GM21381 (cell line): Measurements from ENCODE around the gene ELFN1.

Source experiments
- ATAC-seq: cut with Tn5 transposase; IDR thresholded peaks from one replicate; pipeline ENCODE4 v1.9.1; 2021; ENCODE audit warnings: mild to moderate bottlenecking, moderate library complexity; ENCODE audit not compliant: unreplicated experiment

Gene ELFN1

GRCh38 chr7:1641661-1642260, 28.3 kb upstream of the ELFN1 start:
- no peak for ATAC-seq

DNA sequence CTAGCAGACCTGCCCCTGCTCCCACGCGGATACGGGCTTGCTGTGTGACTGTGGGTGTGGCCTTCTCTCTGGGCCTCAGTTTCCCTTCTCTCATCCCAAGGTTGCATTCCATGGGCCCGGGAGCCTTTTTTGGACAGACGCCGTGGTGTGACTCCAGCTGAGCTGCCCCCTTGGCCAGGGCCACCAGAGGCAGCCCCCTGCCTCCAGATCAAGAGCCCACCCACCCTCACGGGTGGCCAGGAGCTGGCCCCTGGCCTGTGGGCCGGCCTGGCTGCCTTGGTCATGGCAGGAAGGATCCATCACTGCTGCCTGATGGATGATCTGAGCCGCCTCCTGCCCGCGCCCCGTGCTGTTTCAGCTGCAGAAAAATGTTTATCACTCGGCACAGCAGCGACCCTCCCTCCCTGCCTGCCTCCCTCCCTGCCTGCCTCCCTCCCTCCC, 27.8 kb upstream of the ELFN1 start:
- ATAC-seq = no peak

GRCh38 chr7:1643270-1644092, 26.6 kb upstream of the ELFN1 start:
- ATAC-seq = no peak

DNA sequence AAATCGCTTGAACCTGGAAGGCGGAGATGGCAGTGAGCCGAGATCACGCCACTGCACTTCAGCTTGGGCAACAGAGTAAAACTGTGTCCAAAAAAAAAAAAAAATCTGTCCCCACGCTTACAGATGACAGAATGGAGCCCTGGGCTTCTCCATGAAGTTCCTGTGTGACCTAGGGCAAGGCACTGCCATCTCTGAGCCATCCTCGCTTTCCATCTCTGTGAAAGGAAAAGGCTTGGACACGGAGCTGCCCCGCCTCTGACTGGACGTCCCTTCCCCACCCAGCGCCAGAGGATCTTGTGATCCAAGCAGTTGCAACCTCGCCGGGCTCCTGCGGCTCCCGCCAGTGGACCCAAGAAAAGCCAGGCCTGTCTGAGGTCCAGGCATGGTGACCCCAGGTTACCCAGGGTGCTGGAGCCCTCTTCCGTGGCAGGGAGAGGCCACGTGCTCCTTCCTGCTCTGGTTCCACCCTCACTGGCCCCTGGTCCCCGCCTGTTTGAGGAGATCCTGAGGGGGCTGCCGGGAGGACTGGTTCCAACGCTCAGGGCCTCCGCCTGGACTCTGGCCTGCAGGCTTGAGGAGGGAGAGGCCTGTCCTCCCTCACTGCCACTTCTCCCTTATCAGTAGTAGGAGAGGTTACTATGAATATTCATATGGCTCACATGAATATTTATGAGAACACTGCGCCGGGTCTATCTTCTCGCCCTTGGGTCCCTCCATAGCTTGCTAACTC, 25.6 kb upstream of the ELFN1 start:
- no peak for ATAC-seq

GRCh38 chr7:1645071-1645409, 25.0 kb upstream of the ELFN1 start:
- no peak for ATAC-seq

DNA sequence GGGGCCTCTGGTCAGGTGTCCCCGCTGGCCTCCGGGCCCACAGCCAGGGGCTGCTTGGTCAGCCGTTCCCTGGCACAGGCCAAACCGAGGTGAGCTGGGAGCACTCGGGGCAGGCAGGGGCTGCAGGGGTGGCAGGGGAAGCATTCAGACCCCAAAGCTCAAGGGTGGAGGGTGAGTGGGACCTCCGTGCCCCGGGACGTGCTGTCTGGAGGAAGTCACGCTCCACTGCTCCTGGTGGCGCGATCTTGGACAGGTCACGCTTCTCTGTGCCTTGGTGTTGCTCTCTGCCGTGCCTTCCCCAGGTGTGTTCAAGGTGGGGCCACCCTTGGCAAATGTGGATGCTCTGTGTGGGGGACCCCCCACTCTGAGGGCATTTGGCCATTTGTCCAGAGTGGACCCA, 24.6 kb upstream of the ELFN1 start:
- no peak for ATAC-seq

- ATAC-seq = no peak
Observed at GRCh38 chr7:1646391-1646790, 23.7 kb upstream of the ELFN1 start.

- no peak for ATAC-seq
Observed at GRCh38 chr7:1646957-1647891, 22.9 kb upstream of the ELFN1 start.

GRCh38 chr7:1647961-1648672, 22.0 kb upstream of the ELFN1 start:
- no peak for ATAC-seq

DNA sequence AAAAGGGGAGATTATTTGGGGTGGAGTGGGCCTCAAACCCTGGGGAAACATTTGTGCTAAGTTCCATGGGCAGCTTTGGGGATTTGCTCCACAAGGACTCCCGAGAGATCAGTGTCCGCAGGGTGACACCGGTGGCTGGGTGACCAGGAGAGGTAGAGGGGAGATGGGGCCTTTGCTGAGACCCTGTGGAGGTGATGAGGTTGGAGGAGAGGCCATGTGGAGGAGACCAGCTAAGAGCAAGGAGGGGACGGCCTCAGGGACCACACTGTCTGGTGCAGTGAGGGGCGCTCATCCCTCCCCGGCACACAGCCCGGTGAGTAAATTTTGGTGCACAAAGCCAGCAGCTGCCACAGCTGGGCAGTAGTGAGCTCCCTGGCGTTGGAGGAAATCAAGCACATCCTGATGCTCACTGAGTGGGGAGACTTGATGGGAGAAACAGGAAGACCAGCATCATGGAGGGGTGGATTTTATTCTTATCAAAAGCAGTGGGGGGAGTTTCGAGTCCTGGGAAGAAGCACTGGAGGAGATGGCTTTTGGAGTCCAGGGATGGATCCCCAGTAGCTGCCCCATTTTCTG, 20.2 kb upstream of the ELFN1 start:
- no peak for ATAC-seq

- ATAC-seq = no peak
Observed at GRCh38 chr7:1650363-1651030, 19.6 kb upstream of the ELFN1 start.

GRCh38 chr7:1651031-1651446, 19.0 kb upstream of the ELFN1 start:
- no peak for ATAC-seq

DNA sequence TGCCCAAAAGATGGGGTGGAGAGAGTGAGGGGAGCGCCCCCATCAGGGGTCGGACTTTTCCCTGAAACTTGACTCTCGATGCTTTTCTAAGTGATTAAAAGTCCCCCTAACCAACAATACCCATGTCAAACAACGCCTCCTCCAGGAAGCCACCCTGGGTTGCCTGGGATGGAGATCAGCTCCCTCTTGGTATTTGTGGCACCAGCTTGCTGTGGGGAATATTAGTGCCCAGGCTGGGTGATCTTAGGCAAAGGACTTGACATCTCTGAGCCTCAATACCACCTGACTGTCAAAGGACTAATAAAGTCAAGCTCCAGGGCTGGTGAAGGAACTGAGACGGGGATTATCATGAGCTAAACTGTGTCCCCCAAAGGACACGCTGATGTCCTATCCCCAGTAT, 18.2 kb upstream of the ELFN1 start:
- no peak for ATAC-seq

DNA sequence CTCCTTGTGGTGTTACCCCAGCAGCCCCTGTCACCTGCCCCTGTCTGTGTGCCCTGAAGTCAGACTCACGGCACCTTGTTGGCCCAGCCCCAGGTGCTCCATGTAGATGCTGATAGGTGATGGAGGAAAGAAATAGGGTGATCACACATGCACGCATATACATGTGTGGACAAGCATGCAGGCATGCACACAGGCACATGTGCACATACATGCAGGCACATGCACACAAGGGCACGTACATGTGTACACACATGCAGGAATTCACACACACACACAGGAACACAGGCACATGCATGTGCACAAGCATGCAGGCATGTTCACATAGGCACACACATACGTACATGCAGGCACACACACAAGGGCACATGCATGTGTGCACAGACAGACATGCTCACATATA, 16.6 kb upstream of the ELFN1 start:
- no peak for ATAC-seq

- no peak for ATAC-seq
Observed at GRCh38 chr7:1654111-1654510, 16.0 kb upstream of the ELFN1 start.

DNA sequence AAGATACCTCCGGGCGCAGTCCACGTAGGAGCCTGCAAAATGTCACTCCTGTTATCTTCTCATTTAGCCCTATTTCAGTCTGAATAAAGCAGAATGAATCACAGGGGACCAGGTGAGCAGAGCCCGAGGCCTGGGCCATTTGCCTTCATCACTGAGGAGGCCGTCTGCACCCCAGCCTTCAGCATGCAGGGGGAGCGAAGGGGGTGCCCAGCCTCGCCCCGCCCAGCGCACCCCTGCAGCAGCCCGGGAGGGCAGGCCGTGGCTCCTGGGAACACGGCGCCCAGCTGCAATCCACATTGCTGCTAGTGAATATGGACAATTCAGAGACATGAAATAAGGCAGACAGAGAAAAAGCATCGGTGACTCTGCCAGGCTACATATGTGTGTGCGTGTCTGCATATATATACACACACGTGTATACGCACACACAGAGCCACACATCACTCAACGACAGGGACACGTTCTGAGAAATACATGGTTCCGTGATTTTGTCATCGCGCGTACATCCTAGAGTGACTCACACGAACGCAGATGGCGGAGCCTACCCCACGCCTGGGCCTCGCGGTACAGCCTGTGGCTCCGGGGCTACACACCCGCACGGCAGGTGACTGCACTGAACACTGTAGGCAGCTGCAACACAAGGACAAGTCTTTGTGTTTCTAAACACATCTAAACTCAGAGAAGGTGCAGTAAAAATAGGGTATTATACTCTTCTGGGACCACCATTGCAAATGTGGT, 15.2 kb upstream of the ELFN1 start:
- ATAC-seq = no peak

GRCh38 chr7:1659696-1660095, 10.4 kb upstream of the ELFN1 start:
- no peak for ATAC-seq

GRCh38 chr7:1661461-1661860, 8.6 kb upstream of the ELFN1 start:
- ATAC-seq = no peak

DNA sequence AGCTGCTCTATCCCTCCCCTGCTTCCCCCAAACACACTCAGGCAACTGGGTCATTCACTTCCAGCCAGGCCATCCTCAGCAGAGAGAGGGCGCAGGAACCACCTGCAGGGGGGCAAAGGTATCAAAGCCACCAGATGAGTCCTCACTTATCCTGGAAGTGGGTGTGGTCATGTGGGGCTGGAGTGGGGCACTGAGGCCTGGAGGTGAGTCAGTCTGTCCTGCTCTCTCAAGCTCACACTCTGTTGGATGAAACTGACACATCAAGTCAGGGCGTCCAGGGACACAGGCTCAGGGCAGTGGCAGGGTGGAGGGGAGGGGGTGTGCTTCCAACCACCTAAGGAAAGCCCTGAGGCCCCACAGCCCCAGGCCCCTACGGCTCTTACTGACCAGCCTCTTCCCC, 8.0 kb upstream of the ELFN1 start:
- ATAC-seq = no peak
